Thoracic aorta (tissue), 2 donors: Measurements from ENCODE around the gene KLF13. TPM values are rescaled to one million over a fixed set of nuclear protein-coding genes. Genes with fewer than 3 reads are reported as not detected.

Experiments
- ATAC-seq: fragments of 150-250 bp; one replicate; pipeline ENCODE4 v1.8.0; 2017; ENCODE audit warnings: low read depth; ENCODE audit not compliant: insufficient number of reproducible peaks, low FRiP score
- DNase-seq: peaks from one replicate; pipeline ENCODE4 v3.0.0-alpha.2; 2020; ENCODE audit warnings: low spot score
- H3K27ac ChIP-seq, 2 donors: fragments of 200-600 bp; sonication (generic); 1 replicate in 1 of 2; 2 replicates in 1 of 2; pipeline ENCODE4 v1.5.1; 2016; ENCODE audit warnings: mild to moderate bottlenecking in 2 of 2, moderate library complexity in 2 of 2
- H3K27me3 ChIP-seq: fragments of 200-600 bp; sonication (generic); replicated peaks from 2 replicates; pipeline ENCODE4 v1.6.0; 2016; ENCODE audit warnings: mild to moderate bottlenecking; ENCODE audit not compliant: insufficient read depth
- H3K36me3 ChIP-seq: fragments of 200-600 bp; sonication (generic); one replicate; pipeline ENCODE4 v1.5.1; 2016
- H3K4me1 ChIP-seq, 2 donors: fragments of 200-600 bp; sonication (generic); 1 replicate in 1 of 2; 2 replicates in 1 of 2; pipeline versions ENCODE4 v1.5.1 to v1.6.0; 2016; ENCODE audit warnings: low read depth in 2 of 2, mild to moderate bottlenecking in 1 of 2; ENCODE audit not compliant: control insufficient read depth in 1 of 2
- H3K4me3 ChIP-seq: fragments of 200-600 bp; sonication (generic); 2 replicates; pipeline ENCODE4 v1.5.1; 2016; ENCODE audit warnings: mild to moderate bottlenecking
- H3K9me3 ChIP-seq: fragments of 200-600 bp; sonication (generic); 2 replicates; pipeline ENCODE4 v1.5.1; 2016
- CTCF ChIP-seq: fragments of 200-600 bp; sonication (generic); IDR thresholded peaks from one replicate; pipeline ENCODE4 v1.5.1; 2019; ENCODE audit warnings: antibody characterized with exemption
- total RNA-seq, 2 donors: library from RNA; depleted of rRNA; stranded (reverse); fragments of >200 nt; gene quantifications; one replicate each; pipeline versions ENCODE4 v1.1.0 to v1.2.3, GENCODE V29; 2016

Gene KLF13
- total RNA-seq, 2 donors from 2014 or later, result 59.5 to 76.5 TPM

GRCh38 chr15:31279221-31280045, 47.2 kb upstream of the KLF13 start:
- Histone ChIP-seq H3K27me3 (no peaks in the 10 kb centered on the region), H3K36me3 (no peaks in the 10 kb centered on the region), H3K27ac (no peak overlapping the region), H3K4me1 (peaks cover 0 to 14% of the 10 kb centered on the region in 2 donors), H3K9me3 (no peaks in the 10 kb centered on the region), H3K4me3 (no peak overlapping the region)
- no peak for TF ChIP-seq CTCF
- no peak for ATAC-seq
- DNase-seq, result no peak

- no peak for DNase-seq
- no peak for ATAC-seq
- H3K27ac ChIP-seq, result no peak overlapping the region
Observed at GRCh38 chr15:31280046-31280830, 46.4 kb upstream of the KLF13 start.

GRCh38 chr15:31280831-31281216, 45.8 kb upstream of the KLF13 start:
- ATAC-seq (no peak), DNase-seq (no peak)
- Histone ChIP-seq H3K27me3 (no peaks in the 10 kb centered on the region), H3K9me3 (no peaks in the 10 kb centered on the region), H3K4me3 (no peak overlapping the region), H3K4me1 (peaks cover 0 to 14% of the 10 kb centered on the region in 2 donors), H3K36me3 (no peaks in the 10 kb centered on the region), H3K27ac (no peak overlapping the region)
- no peak for TF ChIP-seq CTCF

More at GRCh38 chr15:31280046-31280830, 46.4 kb upstream of the KLF13 start:
- Histone ChIP-seq H3K4me3 (no peak overlapping the region), H3K36me3 (no peaks in the 10 kb centered on the region), H3K4me1 (peaks cover 0 to 14% of the 10 kb centered on the region in 2 donors), H3K9me3 (no peaks in the 10 kb centered on the region), H3K27me3 (no peaks in the 10 kb centered on the region)
- no peak for TF ChIP-seq CTCF

- Histone ChIP-seq H3K27me3 (no peaks in the 10 kb centered on the region), H3K9me3 (no peaks in the 10 kb centered on the region), H3K27ac (no peak overlapping the region), H3K4me3 (no peak overlapping the region), H3K36me3 (no peaks in the 10 kb centered on the region), H3K4me1 (peaks cover 0 to 14% of the 10 kb centered on the region in 2 donors)
- TF ChIP-seq CTCF, result no peak
- ATAC-seq, result no peak
- DNase-seq, result no peak
Observed at GRCh38 chr15:31283043-31283442, 43.6 kb upstream of the KLF13 start.

GRCh38 chr15:31285772-31286261, 40.8 kb upstream of the KLF13 start:
- no peaks in the 10 kb centered on the region for H3K9me3 ChIP-seq
- H3K27ac ChIP-seq, result no peak overlapping the region
- no peaks in the 10 kb centered on the region for H3K36me3 ChIP-seq
- ATAC-seq (no peak), DNase-seq (no peak)
- no peak for TF ChIP-seq CTCF
- no peaks in the 10 kb centered on the region for H3K27me3 ChIP-seq
- no peak overlapping the region for H3K4me3 ChIP-seq
- peaks cover 0 to 4% of the 10 kb centered on the region in 2 donors for H3K4me1 ChIP-seq
